Activated naive CD4-positive, alpha-beta T cell treated with anti-CD3 and anti-CD28 coated beads for 36 hours (primary cell): ENCODE measurements around the gene SMIM10L1. TPM values are rescaled to one million over a fixed set of nuclear protein-coding genes. Genes with fewer than 3 reads are reported as not detected.

Source experiments
- CTCF ChIA-PET: fragments of 350-600 bp; sonication (Branson Sonifier 250); formaldehyde crosslinking; loops from one replicate; lab custom pipeline; 2021; ENCODE audit warnings: antibody characterized with exemption; lab: Charles Lee
- DNase-seq: peaks from one replicate; pipeline ENCODE4 v3.0.0-alpha.2; 2020
- H3K27ac Mint-ChIP-seq: one replicate; pipeline ENCODE4 v1.8.0; 2021; ENCODE audit warnings: mild to moderate bottlenecking, mixed read lengths
- H3K27me3 Mint-ChIP-seq: one replicate; pipeline ENCODE4 v1.8.0; 2021; ENCODE audit warnings: low read depth, mixed read lengths
- H3K36me3 Mint-ChIP-seq: one replicate; pipeline ENCODE4 v1.8.0; 2021; ENCODE audit warnings: low read depth, mixed read lengths
- H3K4me1 Mint-ChIP-seq: one replicate; pipeline ENCODE4 v1.8.0; 2021; ENCODE audit warnings: low read depth, mixed read lengths
- H3K4me3 Mint-ChIP-seq: one replicate; pipeline ENCODE4 v1.8.0; 2021; ENCODE audit warnings: mild to moderate bottlenecking, moderate library complexity, mixed read lengths
- H3K9me3 Mint-ChIP-seq: one replicate; pipeline ENCODE4 v1.8.0; 2021; ENCODE audit warnings: mixed read lengths
- intact Hi-C: fragments of 100-400 bp; cut with micrococcal nuclease; formaldehyde crosslinking; loops from one replicate; pipeline ENCODE4 v1.15.1; 2023
- total RNA-seq, 2 experiments: library from RNA; stranded (reverse); gene quantifications; one replicate each; pipeline ENCODE4 v1.2.3, GENCODE V29; 2021

SMIM10L1 gene
- 1 to 10 TPM; 5.0 to 5.6 TPM for total RNA-seq

DNA sequence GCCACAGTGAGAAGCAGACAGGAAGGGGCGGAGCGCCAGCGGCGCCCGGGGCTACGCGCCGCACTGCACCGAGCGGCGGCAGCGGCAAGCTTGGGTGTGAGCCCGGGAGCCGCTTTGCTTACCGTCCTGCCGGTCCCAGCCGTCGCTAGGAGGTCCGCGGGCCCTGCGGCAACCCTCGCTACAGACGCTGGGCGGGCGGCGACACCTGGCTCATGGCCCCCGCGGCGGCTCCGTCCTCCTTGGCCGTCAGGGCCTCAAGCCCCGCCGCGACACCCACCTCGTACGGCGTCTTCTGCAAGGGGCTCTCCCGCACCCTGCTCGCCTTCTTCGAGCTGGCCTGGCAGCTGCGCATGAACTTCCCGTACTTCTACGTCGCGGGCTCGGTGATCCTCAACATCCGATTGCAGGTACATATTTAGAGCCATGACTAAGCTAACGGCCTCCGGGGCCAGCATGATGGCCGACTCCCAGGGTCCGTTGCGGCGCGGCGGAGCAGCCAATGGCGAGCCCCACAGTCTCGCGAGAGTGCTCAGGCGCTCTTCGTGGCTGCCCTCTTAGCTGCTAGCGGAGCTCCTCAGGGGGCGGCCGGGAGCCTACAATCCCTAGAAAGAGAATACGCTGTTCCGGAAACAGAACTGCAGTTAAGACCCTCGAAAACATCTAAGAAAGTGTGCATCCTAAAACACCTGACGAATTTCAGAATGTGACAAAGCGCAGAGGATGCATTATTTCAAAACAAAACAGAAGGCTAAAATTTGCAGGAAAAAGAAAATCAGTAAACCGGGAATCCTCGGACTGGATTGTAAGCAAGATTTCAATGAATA, at the start of gene SMIM10L1:
Gene SMIM10L1 (plus strand): TSS at position 50 of the 824 bp plus-strand sequence. CDS start 163 bp downstream, at position 213.
- CTCF ChIA-PET, result interaction anchor here (0.5 to 1.5 kb wide), 7 partner anchors 13 to 1320 kb away, joined by 3 to 5 read pairs (median 3); no protein-coding TSS in a partner anchor
- peaks cover 38% of the 10 kb centered on the region for H3K4me1 Mint-ChIP-seq
- H3K4me3 Mint-ChIP-seq, result peak within 1 kb of the TSS; percentile 97
- H3K36me3 Mint-ChIP-seq, result peaks cover 16% of the 10 kb centered on the region
- no peaks in the 10 kb centered on the region for H3K27me3 Mint-ChIP-seq
- no peaks in the 10 kb centered on the region for H3K9me3 Mint-ChIP-seq
- intact Hi-C loops, result loop anchor here (1.0 to 10.0 kb wide), 9 partner anchors 189 to 959 kb away; partner anchors contain the start of genes GABARAPL1 and MAGOHB
- DNase-seq, result peak; percentile 94
- peak within 1 kb of the TSS; percentile 99 for H3K27ac Mint-ChIP-seq

DNA sequence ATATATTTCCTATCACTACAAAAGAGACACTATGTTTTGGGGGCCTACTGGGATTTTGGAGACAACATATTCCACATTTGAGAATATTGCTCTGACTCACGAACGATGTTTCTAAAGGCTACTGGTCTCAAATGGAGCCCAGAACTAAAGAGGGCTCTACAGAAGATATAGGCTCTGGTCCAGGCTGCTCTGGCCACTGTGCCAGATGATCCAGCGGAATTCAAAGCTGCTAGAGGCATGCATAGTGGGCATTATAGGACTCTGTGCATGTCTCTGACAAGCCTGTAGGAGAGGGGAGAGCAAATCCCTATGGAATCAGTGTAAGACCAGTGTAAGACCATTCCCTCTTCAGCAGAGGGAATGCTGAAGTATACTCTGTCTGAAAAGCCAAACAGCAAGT, 40.6 kb upstream of the SMIM10L1 start:
- intact Hi-C loops, result no loop called here
- CTCF ChIA-PET, result no interaction called here
- Mint-ChIP-seq H3K4me1 (peaks cover 13% of the 10 kb centered on the region), H3K36me3 (peaks cover 35% of the 10 kb centered on the region), H3K9me3 (no peaks in the 10 kb centered on the region), H3K27ac (no peak overlapping the region), H3K4me3 (no peak overlapping the region), H3K27me3 (no peaks in the 10 kb centered on the region)
- DNase-seq, result no peak

DNA sequence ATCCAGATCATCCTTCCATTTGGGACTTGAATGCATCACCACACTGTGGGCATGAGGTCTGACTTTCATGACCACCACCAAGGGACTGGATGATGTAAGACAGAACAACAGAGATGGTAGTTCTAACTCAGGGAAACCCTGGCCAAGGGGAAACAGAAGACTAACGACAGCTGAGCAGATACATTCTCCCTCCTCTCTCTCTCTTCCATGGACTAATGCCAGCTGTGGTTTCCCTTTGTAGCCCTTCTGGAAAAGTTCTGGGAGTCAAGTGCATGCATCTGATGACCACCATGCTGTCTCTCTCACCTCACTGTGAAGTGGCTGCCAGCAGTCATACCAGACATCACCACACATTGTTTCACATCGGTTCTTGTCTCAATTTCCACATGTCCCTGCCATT, 40.0 kb upstream of the SMIM10L1 start:
- H3K9me3 Mint-ChIP-seq, result no peaks in the 10 kb centered on the region
- H3K36me3 Mint-ChIP-seq, result peaks cover 36% of the 10 kb centered on the region
- CTCF ChIA-PET, result interaction anchor here (0.6 kb wide), 1 partner anchor 12 kb away, joined by 4 read pairs; no protein-coding TSS in a partner anchor
- intact Hi-C loops, result no loop called here
- H3K27me3 Mint-ChIP-seq, result no peaks in the 10 kb centered on the region
- DNase-seq, result no peak
- H3K4me1 Mint-ChIP-seq, result peaks cover 16% of the 10 kb centered on the region
- no peak overlapping the region for H3K27ac Mint-ChIP-seq
- H3K4me3 Mint-ChIP-seq, result no peak overlapping the region

DNA sequence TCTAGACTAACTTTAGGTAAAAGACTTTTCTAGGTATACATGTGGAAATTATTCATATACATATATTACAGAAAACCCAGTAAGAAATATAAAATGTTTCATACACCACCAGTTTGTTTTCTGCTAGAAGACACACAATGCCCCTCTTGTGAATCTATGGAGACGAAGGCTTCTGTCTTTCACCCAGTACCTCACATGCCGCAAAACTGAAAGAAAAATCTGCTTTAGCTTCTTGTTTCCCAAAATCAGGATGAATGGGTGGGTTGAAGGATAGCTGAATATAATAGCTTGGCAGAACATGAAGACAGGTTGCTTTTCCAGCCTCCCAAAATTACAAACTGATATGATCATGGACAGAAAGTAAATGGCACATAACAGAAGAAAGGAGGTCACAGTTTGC, 37.8 kb upstream of the SMIM10L1 start:
- CTCF ChIA-PET, result interaction anchor here (0.6 kb wide), 1 partner anchor 398 kb away, joined by 3 read pairs; no protein-coding TSS in a partner anchor
- Mint-ChIP-seq H3K4me3 (no peak overlapping the region), H3K36me3 (peaks cover 27% of the 10 kb centered on the region), H3K27me3 (no peaks in the 10 kb centered on the region), H3K4me1 (peaks cover 27% of the 10 kb centered on the region), H3K27ac (no peak overlapping the region), H3K9me3 (no peaks in the 10 kb centered on the region)
- DNase-seq, result no peak
- intact Hi-C loops, result no loop called here

DNA sequence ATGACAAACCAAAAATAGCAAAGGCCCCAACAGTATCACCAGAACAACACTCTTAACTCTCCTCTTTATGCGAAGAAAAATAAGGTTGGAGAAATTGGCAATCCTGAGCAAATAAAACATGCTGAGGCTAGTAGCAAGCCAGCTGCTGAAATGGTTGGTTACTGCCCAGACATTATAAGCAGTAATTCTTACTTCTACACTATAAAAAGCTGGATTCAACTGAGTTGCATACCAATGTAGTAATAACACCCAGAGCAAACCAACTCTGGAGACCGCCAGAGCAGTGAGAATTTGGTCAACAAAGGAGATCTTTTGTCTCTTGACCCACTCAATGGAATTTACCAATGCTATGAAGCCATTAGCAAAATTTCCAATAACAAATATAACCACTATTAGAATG, 37.2 kb upstream of the SMIM10L1 start:
- CTCF ChIA-PET, result no interaction called here
- Mint-ChIP-seq H3K4me3 (no peak overlapping the region), H3K4me1 (peaks cover 27% of the 10 kb centered on the region), H3K9me3 (no peaks in the 10 kb centered on the region), H3K36me3 (peaks cover 21% of the 10 kb centered on the region), H3K27ac (no peak overlapping the region), H3K27me3 (no peaks in the 10 kb centered on the region)
- intact Hi-C loops, result no loop called here
- no peak for DNase-seq

DNA sequence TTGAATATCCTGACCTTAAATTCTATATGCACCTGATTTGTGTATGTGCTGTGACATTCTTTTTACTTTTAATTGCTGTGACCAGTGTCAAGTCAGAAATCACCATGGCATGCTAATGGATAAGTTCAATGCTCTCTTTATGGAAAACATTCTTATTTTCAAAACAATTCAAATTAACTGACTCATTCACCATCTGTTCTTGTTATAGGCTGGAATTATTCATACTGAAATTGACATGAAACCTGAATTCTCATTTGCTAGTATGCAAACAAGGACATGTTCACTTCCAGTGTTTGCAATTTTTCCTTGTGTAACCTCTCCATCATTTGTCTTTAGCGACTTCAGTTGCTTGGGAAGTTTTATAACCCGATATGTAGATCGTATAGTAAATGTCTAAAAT, 36.7 kb upstream of the SMIM10L1 start, which contains the start of gene TAS2R30:
Gene TAS2R30 (minus strand): TSS at position 340 of the 400 bp plus-strand sequence. CDS start 400 bp downstream, outside the sequence.
- H3K4me3 Mint-ChIP-seq, result no peak within 1 kb of the TSS
- H3K4me1 Mint-ChIP-seq, result peaks cover 27% of the 10 kb centered on the region
- DNase-seq, result no peak
- intact Hi-C loops, result no loop called here
- CTCF ChIA-PET, result no interaction called here
- H3K27me3 Mint-ChIP-seq, result no peaks in the 10 kb centered on the region
- no peak within 1 kb of the TSS for H3K27ac Mint-ChIP-seq
- H3K36me3 Mint-ChIP-seq, result peaks cover 16% of the 10 kb centered on the region
- no peaks in the 10 kb centered on the region for H3K9me3 Mint-ChIP-seq

DNA sequence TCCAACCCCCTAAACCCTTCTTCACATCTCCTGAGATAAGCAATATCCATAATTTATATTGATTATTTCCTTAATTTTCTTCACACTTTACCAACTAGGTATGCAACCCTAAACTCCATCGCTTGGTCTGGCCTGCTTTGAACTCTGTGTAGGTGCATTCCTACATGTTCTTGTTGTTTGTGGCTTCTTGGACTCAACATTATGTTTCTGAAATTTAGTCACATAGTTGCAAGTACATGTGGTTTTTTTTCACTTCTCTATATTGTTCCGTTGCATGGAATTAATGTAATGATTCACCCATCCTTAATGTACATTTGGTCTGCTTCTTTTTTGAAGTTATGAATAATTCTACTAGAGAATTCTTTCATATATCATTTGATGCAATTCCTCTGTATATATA, 34.9 kb upstream of the SMIM10L1 start:
- Mint-ChIP-seq H3K4me1 (peaks cover 27% of the 10 kb centered on the region), H3K36me3 (peaks cover 14% of the 10 kb centered on the region), H3K4me3 (no peak overlapping the region), H3K9me3 (no peaks in the 10 kb centered on the region), H3K27me3 (no peaks in the 10 kb centered on the region), H3K27ac (no peak overlapping the region)
- CTCF ChIA-PET, result no interaction called here
- DNase-seq, result no peak
- intact Hi-C loops, result no loop called here

DNA sequence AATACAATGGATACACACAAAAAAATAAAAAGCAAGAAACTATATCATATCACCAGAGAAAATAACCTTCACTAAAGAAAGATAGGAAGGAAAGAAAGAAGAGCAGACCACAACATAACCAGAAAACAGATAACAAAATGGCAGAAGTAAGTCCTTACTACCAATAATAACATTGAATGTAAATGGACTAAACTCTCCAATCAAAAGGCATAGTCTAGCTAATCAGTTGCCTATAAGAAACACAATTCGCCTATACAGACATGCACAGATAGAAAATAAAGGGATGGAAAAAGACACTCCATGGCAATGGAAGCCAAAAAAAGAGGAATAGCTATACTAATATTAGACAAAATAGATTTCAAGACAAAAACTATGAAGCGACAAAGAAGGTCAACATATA, 27.6 kb upstream of the SMIM10L1 start:
- no peak overlapping the region for H3K4me3 Mint-ChIP-seq
- no peaks in the 10 kb centered on the region for H3K27me3 Mint-ChIP-seq
- peaks cover 18% of the 10 kb centered on the region for H3K9me3 Mint-ChIP-seq
- DNase-seq, result no peak
- no peak overlapping the region for H3K27ac Mint-ChIP-seq
- H3K4me1 Mint-ChIP-seq, result no peaks in the 10 kb centered on the region
- CTCF ChIA-PET, result interaction anchor here (0.7 kb wide), 1 partner anchor 12 kb away, joined by 4 read pairs; no protein-coding TSS in a partner anchor
- H3K36me3 Mint-ChIP-seq, result peaks cover 28% of the 10 kb centered on the region
- intact Hi-C loops, result no loop called here

DNA sequence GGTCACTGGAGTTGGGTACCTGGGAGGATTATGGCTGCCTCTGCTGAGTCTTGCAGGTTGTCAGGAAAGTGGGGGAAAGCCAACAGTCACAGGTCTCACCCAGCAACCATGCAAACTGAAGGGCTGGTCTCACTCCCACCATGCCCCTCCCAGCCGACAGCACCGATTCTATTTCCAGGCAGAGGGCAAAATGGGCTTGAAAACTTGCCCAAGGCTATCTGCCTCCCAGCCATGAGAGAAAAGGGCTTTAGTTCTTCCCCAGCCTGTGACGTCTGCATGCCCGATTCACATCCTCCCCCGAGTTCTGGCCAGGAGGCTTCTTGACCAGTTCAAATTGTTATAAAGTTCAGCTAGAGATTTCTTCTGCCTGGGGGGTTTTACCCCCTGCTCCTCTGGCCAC, 26.7 kb upstream of the SMIM10L1 start:
- H3K36me3 Mint-ChIP-seq, result peaks cover 32% of the 10 kb centered on the region
- no peaks in the 10 kb centered on the region for H3K27me3 Mint-ChIP-seq
- no peak overlapping the region for H3K27ac Mint-ChIP-seq
- H3K4me3 Mint-ChIP-seq, result no peak overlapping the region
- no peaks in the 10 kb centered on the region for H3K4me1 Mint-ChIP-seq
- peaks cover 21% of the 10 kb centered on the region for H3K9me3 Mint-ChIP-seq
- intact Hi-C loops, result no loop called here
- DNase-seq, result no peak
- CTCF ChIA-PET, result no interaction called here

DNA sequence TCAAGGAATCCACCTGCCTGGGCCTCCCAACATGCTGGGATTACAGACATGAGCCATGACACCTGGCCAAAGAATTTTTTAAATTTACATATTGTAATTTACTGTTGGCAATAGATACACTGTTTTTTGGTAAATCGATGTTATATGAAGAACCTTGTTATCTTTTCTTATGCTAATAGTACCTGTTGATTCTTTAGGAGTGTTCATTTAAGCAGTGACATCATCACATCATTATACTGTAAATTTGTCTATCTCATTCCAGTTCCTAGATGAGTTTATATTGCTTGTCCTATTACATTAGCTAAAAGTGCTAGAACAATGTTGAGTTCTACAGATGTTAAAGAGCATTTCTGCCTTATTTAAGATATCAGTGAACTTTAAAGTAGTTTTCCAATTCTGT, 23.6 kb upstream of the SMIM10L1 start:
- H3K36me3 Mint-ChIP-seq, result peaks cover 30% of the 10 kb centered on the region
- CTCF ChIA-PET, result no interaction called here

DNA sequence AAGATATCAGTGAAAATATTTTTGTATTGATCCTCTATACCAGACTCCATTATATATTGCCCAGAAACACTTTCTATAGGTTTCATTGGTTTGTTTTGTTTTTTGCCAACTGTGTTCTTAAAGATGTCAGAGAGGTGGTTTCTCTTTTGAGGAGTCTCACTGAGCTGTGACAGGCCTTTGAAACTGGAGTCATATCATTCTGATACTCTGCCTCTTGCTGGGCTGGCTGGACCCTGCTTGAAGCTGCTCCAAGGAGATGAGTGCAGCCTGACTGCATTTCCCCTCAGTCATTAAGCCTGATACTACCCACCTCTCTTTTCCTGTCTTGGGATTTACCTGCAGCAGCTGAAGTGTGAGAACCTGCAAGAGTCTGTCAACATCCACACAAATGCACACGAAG, 20.2 kb upstream of the SMIM10L1 start:
- no peak overlapping the region for H3K27ac Mint-ChIP-seq
- H3K9me3 Mint-ChIP-seq, result peaks cover 6% of the 10 kb centered on the region
- intact Hi-C loops, result no loop called here
- H3K27me3 Mint-ChIP-seq, result no peaks in the 10 kb centered on the region
- no peak for DNase-seq
- peaks cover 18% of the 10 kb centered on the region for H3K36me3 Mint-ChIP-seq
- peaks cover 9% of the 10 kb centered on the region for H3K4me1 Mint-ChIP-seq
- no peak overlapping the region for H3K4me3 Mint-ChIP-seq
- CTCF ChIA-PET, result no interaction called here

More for the DNA sequence above, 23.6 kb upstream of the SMIM10L1 start:
- Mint-ChIP-seq H3K27me3 (no peaks in the 10 kb centered on the region), H3K27ac (no peak overlapping the region), H3K9me3 (peaks cover 21% of the 10 kb centered on the region), H3K4me1 (no peaks in the 10 kb centered on the region), H3K4me3 (no peak overlapping the region)
- intact Hi-C loops, result no loop called here
- no peak for DNase-seq

DNA sequence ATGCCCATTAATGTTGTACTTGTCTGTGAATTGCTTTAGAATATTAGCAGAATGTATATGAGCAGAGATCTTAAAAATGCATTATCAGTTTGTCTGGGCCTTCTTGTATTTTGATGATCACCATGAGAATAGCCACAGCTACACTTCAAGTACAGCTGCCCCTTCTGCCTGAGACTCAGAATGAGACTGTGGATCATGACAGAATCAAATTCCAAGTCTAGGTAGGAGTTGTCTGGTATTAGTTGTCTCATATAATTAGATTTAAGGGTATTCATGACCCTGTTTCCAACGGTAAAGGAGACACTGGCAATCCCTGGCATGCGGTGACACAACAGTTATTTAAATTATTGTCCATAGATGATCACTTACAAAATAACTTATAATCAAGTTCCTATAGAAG, 18.3 kb upstream of the SMIM10L1 start:
- H3K36me3 Mint-ChIP-seq, result peaks cover 26% of the 10 kb centered on the region
- no peaks in the 10 kb centered on the region for H3K27me3 Mint-ChIP-seq
- H3K9me3 Mint-ChIP-seq, result peaks cover 6% of the 10 kb centered on the region
- intact Hi-C loops, result no loop called here
- DNase-seq, result no peak
- H3K27ac Mint-ChIP-seq, result no peak overlapping the region
- CTCF ChIA-PET, result no interaction called here
- no peak overlapping the region for H3K4me3 Mint-ChIP-seq
- H3K4me1 Mint-ChIP-seq, result peaks cover 11% of the 10 kb centered on the region
